HCT116 (cell line): ENCODE results near the gene AURKAIP1. TPM values are rescaled to one million over a fixed set of nuclear protein-coding genes. Genes with fewer than 3 reads are reported as not detected.

Source experiments
- ATAC-seq: fragments of 200-7000 bp; cut with Tn5 transposase; 2 replicates; pipeline ENCODE4 v1.9.1; 2020; ENCODE audit warnings: mild to moderate bottlenecking, moderate library complexity
- BruUV-seq: library from RNA; stranded (reverse); fragments of 400-500 nt; replicated peaks from 2 replicates; lab custom pipeline; 2021; lab: Mats Ljungman, UMichigan
- CTCF ChIA-PET: fragments of 300-600 bp; sonication (Branson Sonifier 250); formaldehyde crosslinking; loops from one replicate; lab custom pipeline; 2021; ENCODE audit warnings: antibody characterized with exemption; lab: Charles Lee
- POLR2A ChIA-PET: fragments of 300-600, 350-600 bp; sonication (Branson Sonifier 250); formaldehyde crosslinking; loops from one replicate; lab custom pipeline; 2021; ENCODE audit warnings: antibody characterized with exemption; lab: Charles Lee
- RAD21 ChIA-PET, 2 experiments: fragments of 300-600 bp; sonication (Branson Sonifier 250); formaldehyde crosslinking; loops; one replicate each; lab custom pipeline; 2023; ENCODE audit warnings: low total read pairs in 2 of 2; ENCODE audit not compliant: uncharacterized antibody in 2 of 2, unreplicated experiment in 2 of 2, low non-redundant PET in 1 of 2; lab: Charles Lee
- DNase-seq: peaks from one replicate; pipeline ENCODE4 v3.0.0-alpha.2; 2010; ENCODE audit warnings: low read depth, low spot score
- H2AFZ ChIP-seq: fragments of 200-600 bp; shearing (Covaris generic), sonication (generic); 2 replicates; pipeline ENCODE4 v1.6.1; 2017; ENCODE audit warnings: low read depth, mixed run types, mixed read lengths, antibody characterized with exemption, low read length; ENCODE audit not compliant: poor library complexity, severe bottlenecking
- H3K27ac ChIP-seq: 2 replicates; pipeline ENCODE4 v1.5.1; 2012; ENCODE audit warnings: low read depth, low read length
- H3K27me3 ChIP-seq: fragments of 200-600 bp; sonication (generic); 2 replicates; pipeline ENCODE4 v1.6.1; 2016; ENCODE audit warnings: mixed run types, low read length, mixed read lengths; ENCODE audit not compliant: insufficient read depth
- H3K36me3 ChIP-seq, 2 experiments: fragments of 200-500 bp in 1 of 2; fragments of 200-600 bp in 1 of 2; sonication (Bioruptor generic) in 1 of 2; sonication (generic) in 1 of 2; 2 replicates each; pipeline versions ENCODE4 v1.5.1 to v1.6.1; 2014 to 2016; ENCODE audit warnings: low read length in 2 of 2, inconsistent platforms in 1 of 2, mixed read lengths in 1 of 2, mixed run types in 1 of 2; ENCODE audit not compliant: insufficient read depth in 2 of 2, control insufficient read depth in 1 of 2
- H3K4me1 ChIP-seq, 2 experiments: fragments of 200-600 bp in 1 of 2; sonication (generic) in 1 of 2; 2 replicates each; pipeline versions ENCODE4 v1.5.1 to v1.6.1; 2012 to 2017; ENCODE audit warnings: low read length in 2 of 2, inconsistent platforms in 1 of 2, mild to moderate bottlenecking in 1 of 2, mixed read lengths in 1 of 2, mixed run types in 1 of 2, moderate library complexity in 1 of 2; ENCODE audit not compliant: insufficient read depth in 2 of 2, control insufficient read depth in 1 of 2
- H3K4me2 ChIP-seq: fragments of 200-600 bp; sonication (generic); 2 replicates; pipeline ENCODE4 v1.6.1; 2017; ENCODE audit warnings: mixed run types, low read length, mixed read lengths
- H3K4me3 ChIP-seq, 2 experiments: fragments of 200-600 bp in 1 of 2; sonication (generic) in 1 of 2; replicated peaks in 1 of 2; 2 replicates each; pipeline ENCODE4 v1.5.1; 2011 to 2016; ENCODE audit warnings: low read length in 2 of 2, control low read depth in 1 of 2, low read depth in 1 of 2, mild to moderate bottlenecking in 1 of 2, mixed read lengths in 1 of 2, mixed run types in 1 of 2
- H3K79me2 ChIP-seq: fragments of 200-600 bp; sonication (generic); 2 replicates; pipeline ENCODE4 v1.6.1; 2017; ENCODE audit warnings: mild to moderate bottlenecking, mixed run types, low read length, moderate library complexity, mixed read lengths; ENCODE audit not compliant: insufficient read depth
- H3K9ac ChIP-seq: fragments of 200-600 bp; sonication (generic); 2 replicates; pipeline ENCODE4 v1.6.1; 2016; ENCODE audit warnings: low read length, mixed read lengths
- H3K9me2 ChIP-seq: fragments of 200-600 bp; sonication (generic), shearing (Covaris generic); 2 replicates; pipeline ENCODE4 v1.6.1; 2017; ENCODE audit warnings: mixed run types, mild to moderate bottlenecking, moderate library complexity; ENCODE audit not compliant: insufficient read depth
- H3K9me3 ChIP-seq, 2 experiments: fragments of 200-500 bp in 1 of 2; fragments of 200-600 bp in 1 of 2; sonication (Bioruptor generic) in 1 of 2; sonication (generic) in 1 of 2; 2 replicates each; pipeline ENCODE4 v1.6.1; 2014 to 2017; ENCODE audit warnings: low read length in 2 of 2, mixed read lengths in 2 of 2, inconsistent platforms in 1 of 2, low read depth in 1 of 2, mild to moderate bottlenecking in 1 of 2, mixed run types in 1 of 2, moderate library complexity in 1 of 2; ENCODE audit not compliant: control insufficient read depth in 1 of 2, insufficient read depth in 1 of 2
- H4K20me1 ChIP-seq: fragments of 200-600 bp; sonication (generic), shearing (Covaris generic); 2 replicates; pipeline ENCODE4 v1.6.1; 2017; ENCODE audit warnings: mixed run types, mild to moderate bottlenecking, moderate library complexity; ENCODE audit not compliant: insufficient read depth
- CBX3 ChIP-seq: IDR thresholded peaks from 2 replicates; pipeline ENCODE4 v1.6.1; 2012; ENCODE audit warnings: low read depth
- CEBPB ChIP-seq: IDR thresholded peaks from 2 replicates; pipeline ENCODE4 v1.6.1; 2012; ENCODE audit warnings: low read depth
- EGR1 ChIP-seq: IDR thresholded peaks from 2 replicates; pipeline ENCODE4 v1.6.1; 2012; ENCODE audit warnings: low read depth
- ELF1 ChIP-seq: IDR thresholded peaks from 2 replicates; pipeline ENCODE4 v1.6.1; 2012; ENCODE audit warnings: low read depth, borderline replicate concordance
- JUND ChIP-seq: IDR thresholded peaks from 2 replicates; pipeline ENCODE4 v1.6.1; 2012
- POLR2AphosphoS5 ChIP-seq: IDR thresholded peaks from 2 replicates; pipeline ENCODE4 v1.6.1; 2011; ENCODE audit warnings: mild to moderate bottlenecking, low read depth, low read length, moderate library complexity
- ZFX ChIP-seq: fragments of 450-650 bp; IDR thresholded peaks from 2 replicates; pipeline ENCODE4 v1.6.1; 2017
- intact Hi-C: fragments of 100-400 bp; cut with micrococcal nuclease; formaldehyde crosslinking; loops from 2 replicates; pipeline ENCODE4 v1.10.0; 2022
- total RNA-seq: library from RNA; stranded (reverse); gene quantifications from one replicate; pipeline ENCODE4 v1.2.1, GENCODE V29; 2021; ENCODE audit not compliant: unreplicated experiment
- TF ChIP-seq, protein P1 (sequence below), 3 experiments: fragments of 200-600 bp in 1 of 3; sonication (generic) in 1 of 3; IDR thresholded peaks in 2 of 3; conservative IDR thresholded peaks in 1 of 3; 2 replicates each; pipeline ENCODE4 v1.5.1; 2012 to 2017; ENCODE audit warnings: low read depth in 2 of 3, low read length in 2 of 3, antibody characterized with exemption in 1 of 3, borderline replicate concordance in 1 of 3, control low read depth in 1 of 3, mild to moderate bottlenecking in 1 of 3, mixed read lengths in 1 of 3, mixed run types in 1 of 3, moderate library complexity in 1 of 3; ENCODE audit not compliant: insufficient read depth in 1 of 3

Gene AURKAIP1
- total RNA-seq, 1 experiment from 2014 or later: 200 TPM

DNA sequence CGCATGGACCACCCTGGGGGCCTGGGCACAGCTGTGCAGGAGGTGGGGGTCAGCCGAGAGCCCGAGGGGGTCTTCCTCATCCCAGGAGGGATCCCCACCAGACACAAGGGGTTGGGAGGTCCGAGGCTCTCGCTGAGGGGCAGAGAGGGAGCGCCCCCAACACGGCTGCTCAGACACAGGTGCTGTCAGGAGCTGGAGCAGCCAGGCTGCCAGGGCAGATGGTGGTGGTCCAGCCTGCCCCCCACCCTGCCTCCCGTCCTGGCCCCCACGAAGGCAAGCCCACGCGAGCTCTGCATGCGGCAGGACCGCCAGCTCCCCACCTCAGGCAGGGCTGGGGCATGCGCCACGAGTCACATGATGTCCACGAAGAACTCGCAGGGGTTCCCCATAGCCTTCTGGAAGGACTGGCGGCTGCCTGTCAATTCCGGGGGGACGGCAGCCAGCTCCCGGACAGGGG lies 39.2 kb downstream of the AURKAIP1 start:
- no peaks in the 10 kb centered on the region for H3K27me3 ChIP-seq
- peaks cover 9 to 47% of the 10 kb centered on the region in 2 experiments; a peak in 3 of 4 replicates for H3K4me1 ChIP-seq
- H3K4me3 ChIP-seq: no peak overlapping the region
- H3K9me3 ChIP-seq: no peaks in the 10 kb centered on the region
- DNase-seq (no peak), ATAC-seq (no peak)
- intact Hi-C loops: no loop called here
- no TSS peak for BruUV-seq
- no peak overlapping the region for H3K4me2 ChIP-seq
- POLR2A ChIA-PET: no interaction called here
- H2AFZ ChIP-seq: no peak overlapping the region
- peaks cover 11% of the 10 kb centered on the region; the same call in 1 of the 2 replicates for H3K79me2 ChIP-seq
- H4K20me1 ChIP-seq: peaks cover 4% of the 10 kb centered on the region; the same call in 1 of the 2 replicates
- CTCF ChIA-PET: no interaction called here
- H3K27ac ChIP-seq: no peak overlapping the region
- no peak for TF ChIP-seq ELF1
- no peak for TF ChIP-seq POLR2AphosphoS5
- no peak for TF ChIP-seq CBX3
- TF ChIP-seq EGR1: no peak
- no peak for TF ChIP-seq CEBPB
- TF ChIP-seq ZFX: no peak
- H3K36me3 ChIP-seq: peaks cover 5 to 27% of the 10 kb centered on the region in 2 experiments; a peak in 3 of 4 replicates
- H3K9me2 ChIP-seq: no peaks in the 10 kb centered on the region
- H3K9ac ChIP-seq: no peak overlapping the region
- RAD21 ChIA-PET: no interaction called here

DNA sequence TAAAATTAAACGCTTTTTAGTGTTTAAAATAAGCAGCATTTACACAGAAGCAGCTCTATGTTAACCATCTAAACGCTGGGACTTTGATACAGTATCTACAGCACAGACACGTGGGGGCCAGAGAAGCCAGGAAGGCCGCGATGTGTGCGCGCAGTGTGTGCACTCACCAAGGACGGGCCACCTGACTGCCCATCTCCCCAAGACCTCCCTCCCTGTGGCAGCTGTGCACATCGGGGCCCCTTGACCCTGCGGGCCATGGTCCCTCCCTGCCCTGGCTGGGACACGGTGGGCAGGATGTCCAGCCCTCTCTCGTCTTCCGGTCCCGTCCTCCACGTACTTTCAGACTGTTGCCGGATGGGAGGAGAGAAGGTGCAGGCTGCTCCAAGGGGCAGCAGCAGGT lies 39.7 kb downstream of the AURKAIP1 start:
- peaks cover 5 to 22% of the 10 kb centered on the region in 2 experiments; a peak in 2 of 4 replicates for H3K36me3 ChIP-seq
- RAD21 ChIA-PET: no interaction called here
- TSS peak; percentile 25 for BruUV-seq

More for the DNA sequence above, 39.7 kb downstream of the AURKAIP1 start:
- intact Hi-C loops: no loop called here
- no peak for TF ChIP-seq JUND
- TF ChIP-seq, protein P1, sequence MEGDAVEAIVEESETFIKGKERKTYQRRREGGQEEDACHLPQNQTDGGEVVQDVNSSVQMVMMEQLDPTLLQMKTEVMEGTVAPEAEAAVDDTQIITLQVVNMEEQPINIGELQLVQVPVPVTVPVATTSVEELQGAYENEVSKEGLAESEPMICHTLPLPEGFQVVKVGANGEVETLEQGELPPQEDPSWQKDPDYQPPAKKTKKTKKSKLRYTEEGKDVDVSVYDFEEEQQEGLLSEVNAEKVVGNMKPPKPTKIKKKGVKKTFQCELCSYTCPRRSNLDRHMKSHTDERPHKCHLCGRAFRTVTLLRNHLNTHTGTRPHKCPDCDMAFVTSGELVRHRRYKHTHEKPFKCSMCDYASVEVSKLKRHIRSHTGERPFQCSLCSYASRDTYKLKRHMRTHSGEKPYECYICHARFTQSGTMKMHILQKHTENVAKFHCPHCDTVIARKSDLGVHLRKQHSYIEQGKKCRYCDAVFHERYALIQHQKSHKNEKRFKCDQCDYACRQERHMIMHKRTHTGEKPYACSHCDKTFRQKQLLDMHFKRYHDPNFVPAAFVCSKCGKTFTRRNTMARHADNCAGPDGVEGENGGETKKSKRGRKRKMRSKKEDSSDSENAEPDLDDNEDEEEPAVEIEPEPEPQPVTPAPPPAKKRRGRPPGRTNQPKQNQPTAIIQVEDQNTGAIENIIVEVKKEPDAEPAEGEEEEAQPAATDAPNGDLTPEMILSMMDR (IDR thresholded peaks at IDR 0.05 in 2 of 3, conservative IDR thresholded peaks at IDR 0.05 in 1 of 3; ENCODE audit: borderline replicate concordance in 1 of 3, insufficient read depth in 1 of 3, low read depth in 2 of 3, low read length in 2 of 3): no peak
- no peak for TF ChIP-seq ELF1
- no peak for TF ChIP-seq POLR2AphosphoS5
- Histone ChIP-seq H3K79me2 (peaks cover 7% of the 10 kb centered on the region; the same call in 1 of the 2 replicates), H3K4me1 (peaks cover 10 to 52% of the 10 kb centered on the region in 2 experiments; a peak in 3 of 4 replicates), H3K27me3 (no peaks in the 10 kb centered on the region), H3K4me2 (no peak overlapping the region), H3K9me2 (no peaks in the 10 kb centered on the region), H3K4me3 (no peak overlapping the region), H4K20me1 (peaks cover 4% of the 10 kb centered on the region; the same call in 1 of the 2 replicates), H2AFZ (no peak overlapping the region), H3K27ac (no peak overlapping the region), H3K9me3 (no peaks in the 10 kb centered on the region), H3K9ac (no peak overlapping the region)
- ATAC-seq (no peak), DNase-seq (no peak)
- ChIA-PET CTCF (no interaction called here), POLR2A (no interaction called here)
